GM18498 (cell line): Measurements from ENCODE around the gene REM1.
"Not testable (repeated sequence)": the region's sequence is repeated elsewhere in the genome, so short reads cannot be mapped to it uniquely, and the experiment has no call there.

ENCODE experiments used
- ATAC-seq: cut with Tn5 transposase; IDR thresholded peaks from one replicate; pipeline ENCODE4 v1.9.1; 2021; ENCODE audit warnings: mild to moderate bottlenecking, moderate library complexity; ENCODE audit not compliant: unreplicated experiment

The REM1 gene

GRCh38 chr20:31474758-31475427 lies at the start of gene REM1, which contains the start of gene DEFB124:
Gene REM1 (plus strand): TSS chr20:31475288. CDS start chr20:31476446, 1,158 bp downstream.
Gene DEFB124 (minus strand): TSS chr20:31475127. CDS start chr20:31473013, 2,114 bp downstream.
- ATAC-seq, result no peak

- no peak for ATAC-seq
Measured at GRCh38 chr20:31425797-31426196, 49.3 kb upstream of the REM1 start.

- not testable (repeated sequence) for ATAC-seq
Measured at GRCh38 chr20:31426891-31427551, 48.1 kb upstream of the REM1 start.

GRCh38 chr20:31427576-31427975 lies 47.5 kb upstream of the REM1 start:
- ATAC-seq, result not testable (repeated sequence)

GRCh38 chr20:31430568-31431115 lies 44.4 kb upstream of the REM1 start:
- ATAC-seq, result no peak

- ATAC-seq, result no peak
Measured at GRCh38 chr20:31440012-31440659, 35.0 kb upstream of the REM1 start, which contains the start of gene DEFB123. Gene DEFB123 (plus strand): TSS chr20:31440632. CDS start chr20:31440699, 67 bp downstream.

- ATAC-seq, result no peak
Measured at GRCh38 chr20:31446084-31446819, 28.8 kb upstream of the REM1 start.

GRCh38 chr20:31449511-31450414 lies 25.3 kb upstream of the REM1 start:
- no peak for ATAC-seq

- no peak for ATAC-seq
Measured at GRCh38 chr20:31452575-31452974, 22.5 kb upstream of the REM1 start.

GRCh38 chr20:31454361-31454760 lies 20.7 kb upstream of the REM1 start:
- no peak for ATAC-seq

- not testable (repeated sequence) for ATAC-seq
Measured at GRCh38 chr20:31470946-31471345, 4.1 kb upstream of the REM1 start.

- no peak for ATAC-seq
Measured at GRCh38 chr20:31472395-31473330, 2.4 kb upstream of the REM1 start.

GRCh38 chr20:31473331-31474096 lies 1.6 kb upstream of the REM1 start:
- no peak for ATAC-seq

GRCh38 chr20:31474097-31474436 lies 1.0 kb upstream of the REM1 start:
- ATAC-seq, result no peak

GRCh38 chr20:31475472-31476293 lies 595 bp downstream of the REM1 start:
- ATAC-seq, result no peak

- ATAC-seq, result no peak
Measured at GRCh38 chr20:31476294-31476585, 1.2 kb downstream of the REM1 start.

- no peak for ATAC-seq
Measured at GRCh38 chr20:31476643-31477215, 1.6 kb downstream of the REM1 start.
